HK-2 (cell line): ENCODE results near the gene CD74.
"Not testable (repeated sequence)": the region's sequence is repeated elsewhere in the genome, so short reads cannot be mapped to it uniquely, and the experiment has no call there.

Experiments
- DNase-seq: peaks from one replicate; pipeline ENCODE4 v3.0.0-alpha.2; 2018; ENCODE audit not compliant: unreplicated experiment

CD74 gene

GRCh38 chr5:150412319-150413175 is at the start of gene CD74:
Gene CD74, minus strand, starts transcription at chr5:150412910. Its CDS starts 161 bp downstream, at chr5:150412749.
- peak; percentile 84 for DNase-seq

GRCh38 chr5:150461231-150461630 is 48.5 kb upstream of the CD74 start:
- DNase-seq, result no peak

- DNase-seq, result no peak
Measured at GRCh38 chr5:150460781-150461180, 48.1 kb upstream of the CD74 start.

- DNase-seq, result peak; percentile 90
Measured at GRCh38 chr5:150458802-150459557, 46.3 kb upstream of the CD74 start.

- no peak for DNase-seq
Measured at GRCh38 chr5:150457562-150458240, 45.0 kb upstream of the CD74 start.

- no peak for DNase-seq
Measured at GRCh38 chr5:150457121-150457520, 44.4 kb upstream of the CD74 start.

- DNase-seq, result no peak
Measured at GRCh38 chr5:150454492-150455229, 42.0 kb upstream of the CD74 start.

GRCh38 chr5:150454027-150454426 is 41.3 kb upstream of the CD74 start:
- DNase-seq, result not testable (repeated sequence)

- DNase-seq, result no peak
Measured at GRCh38 chr5:150452914-150453313, 40.2 kb upstream of the CD74 start.

GRCh38 chr5:150451594-150451993 is 38.9 kb upstream of the CD74 start:
- DNase-seq, result no peak

GRCh38 chr5:150449517-150450339 is 37.0 kb upstream of the CD74 start, which contains the start of gene RPS14:
Gene RPS14, minus strand, starts transcription at chr5:150449739. Its CDS starts 2,006 bp downstream, at chr5:150447733.
- peak; percentile 88 for DNase-seq

GRCh38 chr5:150448952-150449516 is 36.3 kb upstream of the CD74 start:
- DNase-seq, result no peak

GRCh38 chr5:150448334-150448733 is 35.6 kb upstream of the CD74 start:
- DNase-seq, result no peak

GRCh38 chr5:150447188-150447587 is 34.5 kb upstream of the CD74 start:
- no peak for DNase-seq

- DNase-seq, result no peak
Measured at GRCh38 chr5:150446583-150446982, 33.9 kb upstream of the CD74 start.

GRCh38 chr5:150446088-150446487 is 33.4 kb upstream of the CD74 start:
- DNase-seq, result no peak

GRCh38 chr5:150444770-150445169 is 32.1 kb upstream of the CD74 start:
- DNase-seq, result no peak

- DNase-seq, result no peak
Measured at GRCh38 chr5:150443242-150444075, 30.7 kb upstream of the CD74 start.

GRCh38 chr5:150442699-150443080 is 30.0 kb upstream of the CD74 start:
- DNase-seq, result no peak
